ENCODE measurements around the gene ZNF680.
"Not testable (repeated sequence)": the region's sequence is repeated elsewhere in the genome, so short reads cannot be mapped to it uniquely, and the experiment has no call there.

ZNF680 gene

DNA sequence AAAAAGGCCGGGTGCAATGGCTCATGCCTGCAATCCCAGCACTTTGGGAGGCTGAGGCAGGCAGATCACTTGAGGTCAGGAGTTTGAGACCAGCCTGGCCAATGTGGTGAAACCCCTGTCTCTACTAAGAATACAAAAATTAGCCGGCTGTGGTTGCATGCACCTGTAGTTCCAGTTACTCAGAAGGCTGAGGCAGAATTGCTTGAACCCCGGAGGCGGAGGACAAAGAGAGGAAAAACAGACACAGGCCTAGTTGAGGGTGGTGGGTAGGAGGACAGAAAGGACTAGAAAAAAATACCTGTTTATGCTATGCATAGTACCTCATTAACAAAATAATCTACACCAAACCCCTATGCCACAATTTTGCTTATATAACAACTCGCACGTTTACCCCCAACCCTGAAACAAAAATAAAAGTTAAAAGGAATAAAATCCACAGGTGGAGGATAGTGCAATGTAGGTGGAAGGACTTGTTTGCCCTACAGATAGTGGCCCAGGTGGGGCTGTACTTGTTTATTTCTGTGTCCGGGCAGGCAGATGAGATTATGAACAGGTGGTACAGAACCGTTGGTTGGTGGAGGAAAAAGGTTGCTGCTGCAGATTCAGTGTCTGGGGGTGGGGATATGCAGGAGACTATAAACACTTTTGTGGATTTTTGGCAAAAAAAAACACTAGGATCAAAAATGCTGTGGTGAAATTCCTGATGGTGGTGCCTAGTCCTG is 5.1 kb downstream of the ZNF680 start:
- DNase-seq (ENCODE audit: low read depth in 1 of 2, low spot score in 1 of 2) = no peak

DNA sequence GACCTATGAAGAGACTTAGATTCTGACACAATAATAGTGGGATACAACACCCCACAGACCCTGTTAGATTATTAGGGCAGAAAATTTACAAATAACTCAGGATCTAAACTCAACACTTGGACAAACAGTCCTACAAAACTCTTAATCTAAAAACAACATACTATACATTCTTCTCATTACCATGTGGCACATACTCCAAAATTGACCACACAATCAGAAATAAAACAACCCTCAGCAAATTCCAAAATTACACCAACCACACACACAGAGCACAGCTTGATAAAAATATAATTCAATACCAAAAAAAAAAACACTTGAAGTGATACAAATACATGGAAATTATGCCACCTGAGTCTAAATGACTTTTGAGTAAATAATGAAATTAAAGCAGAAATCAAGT is 7.8 kb downstream of the ZNF680 start:
- no peak for DNase-seq (ENCODE audit: low read depth in 1 of 2, low spot score in 1 of 2)

DNA sequence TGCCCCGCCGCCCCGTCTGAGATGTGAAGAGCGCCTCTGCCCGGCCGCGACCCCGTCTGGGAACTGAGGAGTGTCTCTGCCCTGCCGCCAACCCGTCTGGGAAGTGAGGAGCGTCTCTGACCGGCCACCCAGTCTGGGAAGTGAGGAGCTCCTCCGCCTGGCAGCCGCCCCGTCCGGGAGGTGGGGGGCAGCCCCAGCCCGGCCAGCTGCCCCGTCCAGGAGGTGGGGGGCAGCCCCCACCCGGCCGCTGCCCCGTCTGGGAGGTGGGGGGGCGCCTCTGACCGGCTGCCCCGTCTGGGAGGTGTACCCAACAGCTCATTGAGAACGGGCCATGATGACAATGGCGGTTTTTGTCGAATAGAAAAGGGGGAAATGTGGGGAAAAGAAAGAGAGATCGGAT is 8.7 kb downstream of the ZNF680 start:
- DNase-seq (ENCODE audit: low read depth in 1 of 2, low spot score in 1 of 2) = not testable (repeated sequence)

DNA sequence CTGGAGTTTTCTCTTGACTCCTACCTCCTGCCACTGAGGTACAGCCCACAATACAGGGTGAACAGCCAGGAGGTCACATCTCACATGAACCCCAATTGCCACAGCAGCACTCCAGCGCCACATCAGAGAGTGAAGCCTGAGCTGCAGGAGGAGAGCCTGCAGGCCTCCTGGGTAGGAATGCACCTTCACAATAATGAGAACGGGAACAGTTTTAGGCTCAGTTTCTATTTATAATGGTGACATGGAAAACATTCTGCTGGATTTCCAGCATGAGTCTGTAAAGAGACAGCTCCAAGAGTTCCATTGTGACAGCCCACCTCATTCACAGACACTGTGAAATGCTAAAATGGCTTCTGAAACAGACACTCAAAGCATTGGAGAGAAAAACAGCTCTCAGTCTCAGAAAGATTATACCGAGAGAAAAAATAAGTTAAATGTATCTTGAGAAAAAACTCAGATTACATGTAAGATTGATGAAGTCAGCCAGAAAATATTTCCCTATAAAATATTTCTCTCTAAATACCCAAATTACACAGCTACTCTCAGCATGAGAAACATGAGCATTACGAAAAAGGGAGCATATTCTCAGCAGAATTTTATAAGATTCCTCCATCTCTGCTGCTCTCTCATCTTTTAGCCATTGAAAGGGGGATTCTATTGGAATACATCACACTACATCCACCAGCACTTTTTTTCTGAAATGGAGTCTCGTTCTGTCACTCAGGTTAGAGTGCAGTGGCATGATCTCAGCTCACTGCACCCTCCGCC is 11.3 kb downstream of the ZNF680 start:
- no peak for DNase-seq (ENCODE audit: low read depth in 1 of 2, low spot score in 1 of 2)

DNA sequence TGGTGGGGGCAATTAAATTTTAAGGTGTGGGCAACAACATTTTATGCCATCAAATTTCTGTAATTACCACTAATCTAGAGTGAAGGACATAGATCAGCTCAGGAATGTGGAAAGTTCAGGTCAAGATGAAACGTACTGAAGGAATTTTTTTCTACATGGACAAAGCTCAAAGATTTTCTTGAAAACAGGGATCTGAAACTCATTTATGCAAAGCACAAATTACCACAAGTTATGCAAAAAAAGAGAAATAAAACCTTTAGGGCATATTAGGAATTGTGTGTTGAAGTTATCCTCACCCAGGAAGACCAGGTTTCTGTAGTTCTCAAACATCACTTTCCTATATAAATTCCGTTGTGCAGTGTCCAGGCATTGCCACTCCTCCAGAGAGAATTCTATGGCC is 18.9 kb downstream of the ZNF680 start:
- DNase-seq (ENCODE audit: low read depth in 1 of 2, low spot score in 1 of 2) = no peak

DNA sequence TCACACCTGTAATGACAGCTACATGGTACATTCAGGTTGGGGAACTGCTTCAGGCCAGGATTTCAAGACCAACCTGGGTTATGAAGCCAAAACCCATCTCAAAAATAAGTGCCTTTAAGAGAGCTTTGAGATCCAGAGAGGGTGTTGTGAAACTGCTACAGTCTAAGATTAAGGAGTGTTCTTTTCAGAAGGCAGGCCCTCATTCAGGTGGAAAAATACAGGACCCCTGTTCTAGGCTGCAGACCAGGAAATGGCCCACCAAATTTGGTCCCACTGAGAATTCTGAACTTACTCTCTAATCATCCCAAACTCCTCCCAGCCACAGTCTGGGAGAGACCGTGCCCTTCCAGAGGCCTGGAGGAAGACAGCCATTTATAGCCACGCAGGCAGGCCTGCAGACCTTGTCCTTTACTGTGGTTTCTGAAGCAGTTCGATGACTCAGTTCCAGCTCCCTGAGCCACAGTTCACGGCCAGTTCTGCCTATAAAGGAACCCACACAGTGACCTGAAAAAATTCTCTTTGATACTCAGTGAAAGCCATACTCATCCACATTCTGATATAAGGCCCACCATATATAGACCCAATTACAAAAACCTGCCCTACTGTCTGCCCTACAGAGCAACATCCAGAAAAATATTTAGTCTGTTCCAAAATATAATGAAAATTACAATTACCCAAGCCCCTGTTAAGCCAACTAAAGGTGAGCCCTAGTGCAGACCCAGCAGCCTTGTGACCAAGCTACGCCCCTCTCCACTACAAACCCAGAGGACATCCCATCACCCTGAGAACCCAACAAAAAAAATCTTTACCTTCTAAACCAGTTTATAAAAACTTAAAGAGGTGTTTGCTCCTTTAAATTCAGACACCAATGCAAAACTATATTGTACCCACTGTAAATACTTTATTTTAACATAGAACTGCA is 21.2 kb downstream of the ZNF680 start:
- DNase-seq (ENCODE audit: low read depth in 1 of 2, low spot score in 1 of 2) = no peak

- no peak for DNase-seq (ENCODE audit: low read depth in 1 of 2, low spot score in 1 of 2)
These were observed 29.1 kb downstream of the ZNF680 start for GRCh38 chr7:64533756-64534155.

DNA sequence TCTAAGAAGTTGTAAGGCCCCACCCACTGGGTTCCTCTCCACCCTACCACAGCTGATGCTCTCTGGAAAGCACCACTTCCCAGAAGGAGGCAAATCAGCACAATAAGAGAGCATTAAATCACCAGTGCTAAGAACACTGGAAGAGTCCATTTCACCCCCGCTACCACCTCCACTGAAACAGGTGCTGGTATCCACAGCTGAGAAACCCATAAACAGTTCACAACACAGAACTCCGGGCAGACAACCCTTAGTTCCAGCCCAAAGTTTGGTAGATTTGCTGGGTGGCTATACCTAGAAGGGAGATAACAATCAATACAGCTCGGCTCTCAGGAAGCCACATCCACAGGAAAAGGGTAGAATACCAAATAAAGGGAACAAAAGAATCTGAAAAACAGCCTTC is 34.1 kb downstream of the ZNF680 start:
- DNase-seq (ENCODE audit: low read depth in 1 of 2, low spot score in 1 of 2) = no peak

GRCh38 chr7:64521409-64521984 is 41.4 kb downstream of the ZNF680 start:
- DNase-seq (ENCODE audit: low read depth in 1 of 2, low spot score in 1 of 2) = no peak

- DNase-seq (ENCODE audit: low read depth in 1 of 2, low spot score in 1 of 2) = no peak
These were observed 46.4 kb downstream of the ZNF680 start for GRCh38 chr7:64516451-64516850.

- DNase-seq (ENCODE audit: low read depth in 1 of 2, low spot score in 1 of 2) = no peak
These were observed 47.1 kb downstream of the ZNF680 start for GRCh38 chr7:64515781-64516180.

- DNase-seq (ENCODE audit: low read depth in 1 of 2, low spot score in 1 of 2) = no peak
These were observed 47.5 kb downstream of the ZNF680 start for GRCh38 chr7:64515330-64515729.

GRCh38 chr7:64509583-64509982 is 53.3 kb downstream of the ZNF680 start:
- DNase-seq (ENCODE audit: low read depth in 1 of 2, low spot score in 1 of 2) = no peak

- DNase-seq (ENCODE audit: low read depth in 1 of 2, low spot score in 1 of 2) = no peak
These were observed 58.2 kb downstream of the ZNF680 start for GRCh38 chr7:64504581-64505120.

GRCh38 chr7:64498270-64498669 is 64.6 kb downstream of the ZNF680 start:
- no peak for DNase-seq (ENCODE audit: low read depth in 1 of 2, low spot score in 1 of 2)

DNA sequence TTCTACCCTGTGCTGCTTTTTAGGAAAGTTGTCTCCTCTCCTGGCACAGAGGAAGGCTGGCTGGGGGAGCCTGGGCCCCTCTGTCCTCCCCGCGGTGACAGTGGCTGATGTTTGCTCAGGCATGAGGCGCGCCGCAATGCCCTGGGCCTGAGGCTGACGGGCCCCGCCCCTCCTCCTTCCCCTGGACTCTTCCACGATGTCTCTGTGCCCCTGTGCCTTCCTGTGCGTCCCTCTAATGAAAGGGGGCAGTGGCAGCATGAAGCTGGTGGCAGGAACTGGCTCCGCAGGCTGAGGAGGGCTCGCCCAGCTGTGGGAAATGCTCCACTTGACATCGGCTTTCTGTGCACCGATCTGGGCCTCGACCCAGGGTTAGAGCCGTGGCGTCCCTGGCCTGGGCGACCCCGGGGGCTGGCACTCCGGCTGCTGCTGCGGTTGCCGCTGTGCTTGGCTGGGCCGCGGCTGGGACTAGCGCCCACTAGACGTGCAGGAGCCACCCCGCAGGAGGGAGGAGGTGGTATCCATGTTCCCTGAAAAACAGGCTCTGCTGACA is 67.9 kb downstream of the ZNF680 start:
- DNase-seq (ENCODE audit: low read depth in 1 of 2, low spot score in 1 of 2) = no peak

GRCh38 chr7:64485623-64486022 is 77.2 kb downstream of the ZNF680 start:
- DNase-seq (ENCODE audit: low read depth in 1 of 2, low spot score in 1 of 2) = no peak

Measured in stimulated activated CD4-positive, alpha-beta T cell treated with anti-CD3 and anti-CD28 coated beads, Interleukin-15, amount 100 ng/mL, for 1 hour (primary cell).